ENCODE data around the gene FAM185A.

The FAM185A gene

GRCh38 chr7:102856036-102856435 lies 107.2 kb downstream of the FAM185A start:
- ChIA-PET POLR2A (no interaction called here), CTCF (no interaction called here)
- TF ChIP-seq BHLHE40 (IDR thresholded peaks at IDR 0.05; ENCODE audit: borderline replicate concordance) (no peak), LEF1 (IDR thresholded peaks at IDR 0.05; ENCODE audit: borderline replicate concordance) (no peak), SP1 (IDR thresholded peaks at IDR 0.05) (no peak), ARNT (IDR thresholded peaks at IDR 0.05) (no peak), FOXK2 (IDR thresholded peaks at IDR 0.05) (no peak), ZNF384 (IDR thresholded peaks at IDR 0.05) (no peak), TARDBP (IDR thresholded peaks at IDR 0.05) (no peak), FOXM1 (IDR thresholded peaks at IDR 0.05; ENCODE audit: borderline replicate concordance) (no peak), SUZ12 (IDR thresholded peaks at IDR 0.05) (no peak), PKNOX1 (IDR thresholded peaks at IDR 0.05) (no peak), FOXA1 (IDR thresholded peaks at IDR 0.05) (no peak), ELF4 (IDR thresholded peaks at IDR 0.05) (no peak), NFRKB (IDR thresholded peaks at IDR 0.05) (no peak), HDGF (IDR thresholded peaks at IDR 0.05; ENCODE audit: borderline replicate concordance) (no peak), L3MBTL2 (conservative IDR thresholded peaks at IDR 0.05) (no peak)
- no peak for DNase-seq (ENCODE audit: extremely low spot score)

All from HEK293T (cell line).